SHP77 (cell line): ENCODE results near the gene RIMS1.

Source experiments
- DNase-seq, 2 experiments: peaks; one replicate each; lab custom pipeline; 2025; lab: John Stamatoyannopoulos, UW

RIMS1 gene, protein sequence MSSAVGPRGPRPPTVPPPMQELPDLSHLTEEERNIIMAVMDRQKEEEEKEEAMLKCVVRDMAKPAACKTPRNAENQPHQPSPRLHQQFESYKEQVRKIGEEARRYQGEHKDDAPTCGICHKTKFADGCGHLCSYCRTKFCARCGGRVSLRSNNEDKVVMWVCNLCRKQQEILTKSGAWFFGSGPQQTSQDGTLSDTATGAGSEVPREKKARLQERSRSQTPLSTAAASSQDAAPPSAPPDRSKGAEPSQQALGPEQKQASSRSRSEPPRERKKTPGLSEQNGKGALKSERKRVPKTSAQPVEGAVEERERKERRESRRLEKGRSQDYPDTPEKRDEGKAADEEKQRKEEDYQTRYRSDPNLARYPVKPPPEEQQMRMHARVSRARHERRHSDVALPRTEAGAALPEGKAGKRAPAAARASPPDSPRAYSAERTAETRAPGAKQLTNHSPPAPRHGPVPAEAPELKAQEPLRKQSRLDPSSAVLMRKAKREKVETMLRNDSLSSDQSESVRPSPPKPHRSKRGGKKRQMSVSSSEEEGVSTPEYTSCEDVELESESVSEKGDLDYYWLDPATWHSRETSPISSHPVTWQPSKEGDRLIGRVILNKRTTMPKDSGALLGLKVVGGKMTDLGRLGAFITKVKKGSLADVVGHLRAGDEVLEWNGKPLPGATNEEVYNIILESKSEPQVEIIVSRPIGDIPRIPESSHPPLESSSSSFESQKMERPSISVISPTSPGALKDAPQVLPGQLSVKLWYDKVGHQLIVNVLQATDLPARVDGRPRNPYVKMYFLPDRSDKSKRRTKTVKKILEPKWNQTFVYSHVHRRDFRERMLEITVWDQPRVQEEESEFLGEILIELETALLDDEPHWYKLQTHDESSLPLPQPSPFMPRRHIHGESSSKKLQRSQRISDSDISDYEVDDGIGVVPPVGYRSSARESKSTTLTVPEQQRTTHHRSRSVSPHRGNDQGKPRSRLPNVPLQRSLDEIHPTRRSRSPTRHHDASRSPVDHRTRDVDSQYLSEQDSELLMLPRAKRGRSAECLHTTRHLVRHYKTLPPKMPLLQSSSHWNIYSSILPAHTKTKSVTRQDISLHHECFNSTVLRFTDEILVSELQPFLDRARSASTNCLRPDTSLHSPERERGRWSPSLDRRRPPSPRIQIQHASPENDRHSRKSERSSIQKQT (N-terminal part only)

DNA sequence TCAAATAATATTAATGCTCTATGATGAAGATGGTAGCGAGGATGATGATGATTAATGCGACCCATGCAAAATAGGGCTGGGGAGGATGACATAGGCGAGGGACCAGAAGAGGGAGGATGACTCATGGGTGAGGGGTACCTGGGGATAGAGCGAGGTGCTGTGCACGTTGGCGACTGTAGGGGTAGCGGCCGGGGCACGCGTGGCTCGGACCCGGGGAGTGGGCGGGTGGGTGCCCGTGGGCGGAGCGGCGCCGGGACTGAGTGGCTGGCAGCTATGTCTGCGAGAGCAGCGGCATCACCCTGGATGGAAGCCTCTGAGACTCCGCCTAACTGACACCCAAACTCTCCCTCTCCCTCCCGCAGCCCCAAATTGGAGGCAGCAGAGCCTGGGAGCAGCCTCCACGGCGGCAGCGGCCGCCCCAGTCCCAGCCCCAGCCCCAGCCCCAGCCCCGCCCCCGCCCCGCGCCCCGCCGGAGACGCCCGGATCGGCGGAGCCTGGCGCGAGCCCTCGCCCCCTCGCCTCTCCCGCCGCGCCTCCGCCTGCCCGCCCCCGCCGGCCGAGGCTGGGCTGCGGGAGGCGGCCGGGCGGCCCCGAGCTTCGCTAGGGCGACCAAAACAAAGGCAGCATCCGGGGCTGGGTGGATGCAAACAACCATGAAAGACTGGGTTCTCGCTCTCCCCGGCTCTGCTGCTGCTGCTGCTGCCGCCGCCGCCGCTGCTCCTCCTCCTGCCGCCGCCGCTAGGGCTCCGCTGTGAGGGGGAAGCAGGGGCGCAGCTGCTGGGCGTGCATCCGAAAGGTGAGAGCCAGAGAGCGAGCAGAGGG is at the start of gene RIMS1:
Gene RIMS1 (plus strand): TSS at position 367 of the 822 bp plus-strand sequence. CDS start 474 bp downstream, outside the sequence.
- DNase-seq, result peak; percentile 5 to 33

- DNase-seq, result no peak
Measured at GRCh38 chr6:71851214-71851613, 35.1 kb upstream of the RIMS1 start.

DNA sequence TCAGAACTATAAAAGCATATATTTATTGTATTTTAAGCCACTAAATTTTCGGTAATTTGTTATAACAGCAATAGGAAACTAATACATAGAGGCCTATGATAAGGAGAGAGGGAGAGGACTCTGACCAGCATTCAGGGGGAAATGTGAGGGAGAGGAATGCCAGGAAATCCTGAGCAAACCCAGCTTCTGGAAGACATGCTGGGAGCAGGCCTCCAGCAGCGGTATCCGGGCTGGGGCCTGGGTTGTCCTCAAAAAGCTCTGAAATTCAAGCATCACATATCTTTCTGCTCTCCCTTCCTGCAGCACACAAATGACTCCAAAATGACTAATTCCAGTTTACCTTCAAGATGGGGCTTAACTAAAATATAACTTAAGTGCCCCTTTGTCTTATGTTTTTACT is 33.4 kb upstream of the RIMS1 start:
- no peak for DNase-seq

- DNase-seq, result no peak
Measured at GRCh38 chr6:71855406-71855805, 30.9 kb upstream of the RIMS1 start.

GRCh38 chr6:71879016-71879415 is 7.3 kb upstream of the RIMS1 start:
- no peak for DNase-seq

- no peak for DNase-seq
Measured at GRCh38 chr6:71887006-71887743, 825 bp downstream of the RIMS1 start.

DNA sequence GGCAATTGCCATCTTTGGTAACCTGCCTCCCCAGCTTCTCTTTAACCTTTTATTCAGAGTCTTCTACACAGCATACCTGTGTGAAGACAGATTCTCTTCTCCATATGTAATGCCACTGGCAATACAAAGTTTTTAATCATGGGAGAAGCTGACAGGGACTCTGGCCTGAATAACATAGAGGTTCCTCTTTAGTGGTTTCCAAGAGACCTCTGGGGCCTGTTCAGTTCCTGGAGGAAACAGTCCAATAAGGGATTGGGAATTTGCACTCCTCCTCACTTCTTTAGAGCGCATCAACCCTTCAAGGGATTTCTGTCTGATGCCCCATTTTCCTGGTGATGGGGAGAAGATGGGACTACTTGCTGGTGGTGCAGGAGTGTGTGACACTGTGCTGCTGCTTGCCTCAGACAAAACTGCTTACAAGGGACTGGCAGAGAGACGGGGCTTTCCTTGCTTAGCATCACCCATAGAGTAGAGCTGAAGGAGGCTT is 1.4 kb downstream of the RIMS1 start:
- DNase-seq, result no peak

DNA sequence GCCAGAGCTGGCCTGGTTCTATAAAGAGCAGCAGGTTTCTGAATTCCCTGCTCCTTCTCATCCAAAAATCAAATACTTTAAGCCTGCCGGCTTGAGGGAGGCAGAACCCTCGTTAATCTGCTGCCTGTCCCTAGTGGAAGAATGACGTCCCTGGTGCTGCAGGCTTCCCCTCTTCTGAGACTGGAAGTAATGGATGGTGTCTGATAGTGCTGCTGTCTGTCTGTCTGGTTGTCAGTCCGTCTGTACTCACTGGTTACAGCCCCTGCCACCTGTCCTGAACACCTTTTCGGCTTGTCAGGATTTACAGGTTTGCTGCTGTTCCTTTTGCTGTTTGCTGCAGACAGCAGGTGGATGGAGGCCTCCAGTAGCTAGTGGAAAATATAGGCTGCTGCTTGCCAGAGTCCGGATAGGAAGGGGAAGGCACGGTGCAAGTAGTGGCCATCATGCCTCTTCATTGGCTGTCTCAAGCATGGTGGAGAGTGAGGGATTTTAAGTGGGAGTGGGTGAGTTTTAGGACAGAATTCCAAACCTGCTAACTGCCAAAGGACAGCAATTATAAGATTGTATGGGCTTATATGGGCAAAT is 2.5 kb downstream of the RIMS1 start:
- no peak for DNase-seq

GRCh38 chr6:71889366-71889765 is 3.0 kb downstream of the RIMS1 start:
- DNase-seq, result no peak

- DNase-seq, result no peak
Measured at GRCh38 chr6:71892641-71893040, 6.3 kb downstream of the RIMS1 start.

DNA sequence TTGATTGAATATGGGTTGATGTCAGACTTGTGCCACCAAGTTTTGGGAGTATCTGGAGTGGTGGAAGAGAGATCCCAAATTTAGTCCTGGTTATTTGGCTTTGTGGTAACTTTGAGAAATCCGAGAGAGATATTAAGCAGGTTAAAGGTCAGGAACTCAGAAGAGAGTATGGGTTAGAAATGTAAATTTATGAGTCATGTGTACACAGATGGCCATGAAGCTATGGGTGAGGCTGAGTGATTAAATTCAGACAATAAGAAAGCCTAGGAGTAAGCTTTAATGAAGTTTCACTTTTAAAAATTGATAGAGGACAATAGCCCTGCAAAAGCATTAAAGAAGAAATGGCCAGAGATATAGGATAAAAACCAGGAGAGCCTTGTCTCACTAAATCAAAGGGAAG is 14.3 kb downstream of the RIMS1 start:
- no peak for DNase-seq

DNA sequence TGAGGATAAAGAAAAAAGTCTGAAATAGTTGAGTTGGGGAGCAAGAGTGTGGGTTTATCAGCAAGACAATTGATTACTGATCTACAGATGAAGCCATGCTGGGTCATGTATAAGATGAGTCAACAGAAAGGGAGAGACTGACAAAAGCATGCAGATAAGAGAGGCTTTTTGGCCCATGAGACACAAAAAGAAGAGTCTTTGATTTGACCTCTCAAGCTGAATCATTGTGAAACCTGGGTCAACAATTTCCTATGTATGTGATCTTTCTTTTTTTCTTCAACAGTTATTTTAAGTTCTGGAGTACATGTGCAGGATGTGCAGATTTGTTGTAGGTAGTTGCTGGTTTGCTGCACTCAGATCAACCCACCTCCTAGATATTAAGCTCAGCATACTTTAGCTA is 15.9 kb downstream of the RIMS1 start:
- DNase-seq, result no peak

DNA sequence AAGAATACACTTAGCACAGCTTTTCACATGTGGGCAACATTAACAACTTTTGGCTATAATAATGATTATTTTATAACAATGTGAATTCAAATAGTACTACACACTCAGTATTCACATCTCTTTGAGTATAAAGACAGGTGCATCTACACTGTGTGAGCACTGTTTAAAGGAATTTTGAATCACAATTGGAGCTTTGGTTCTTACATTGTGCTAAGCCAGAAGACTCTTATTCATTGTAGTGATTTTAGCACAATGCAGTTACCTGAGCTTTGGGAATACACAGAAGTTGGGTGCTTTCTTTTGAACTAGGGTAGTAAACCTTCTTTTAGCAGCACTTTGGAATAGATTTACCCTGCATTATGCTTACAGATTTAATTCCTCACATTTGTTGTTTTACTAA is 20.5 kb downstream of the RIMS1 start:
- DNase-seq, result no peak

DNA sequence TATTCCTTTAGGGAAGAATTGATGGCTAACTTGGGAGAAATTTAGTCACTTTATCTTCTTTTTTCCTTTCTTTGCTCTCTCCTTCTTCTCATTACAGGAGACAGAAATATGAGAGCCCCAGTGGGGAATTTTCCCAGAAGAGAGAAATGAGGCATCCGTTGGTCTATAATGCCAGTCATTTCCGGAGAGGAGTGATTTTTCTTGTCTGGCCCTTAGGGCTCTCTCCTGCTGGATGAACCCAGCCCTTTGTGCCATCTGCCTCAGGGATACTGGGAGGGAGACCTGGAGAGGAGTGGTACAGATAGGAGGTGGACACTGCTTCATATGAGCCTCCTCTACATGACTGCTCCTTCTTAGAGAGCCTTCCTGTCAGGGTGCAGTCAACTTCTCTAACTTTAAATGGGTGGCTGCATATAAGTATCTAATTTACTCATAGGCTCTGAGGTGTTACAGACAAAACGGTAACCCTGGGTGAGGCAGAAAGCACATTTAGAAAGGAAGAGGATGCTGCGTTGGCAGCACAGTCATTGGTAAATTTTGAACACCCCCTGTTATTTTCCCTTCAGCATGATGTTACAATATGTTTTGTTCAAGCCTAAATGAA is 21.9 kb downstream of the RIMS1 start:
- no peak for DNase-seq

- no peak for DNase-seq
Measured at GRCh38 chr6:71913444-71914234, 27.3 kb downstream of the RIMS1 start.

DNA sequence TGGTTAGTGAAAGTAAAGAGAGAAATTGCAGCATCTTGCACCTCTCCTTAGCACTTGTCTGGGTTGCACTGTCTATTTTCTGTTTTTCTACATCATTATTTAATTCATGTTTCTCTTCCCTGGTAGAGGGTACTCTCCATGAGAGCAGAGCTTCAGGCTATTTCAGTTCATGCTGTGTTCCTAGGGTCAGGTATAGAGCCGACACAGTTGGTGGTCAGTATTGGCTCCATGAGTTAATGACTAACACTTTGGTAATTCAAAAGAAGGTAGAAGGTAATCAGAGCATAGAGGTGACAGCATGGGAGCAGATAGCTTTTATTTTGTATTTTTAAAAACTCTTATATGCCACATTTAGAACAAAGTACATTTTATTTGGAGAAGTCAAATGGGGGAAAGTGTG is 42.7 kb downstream of the RIMS1 start:
- no peak for DNase-seq

- no peak for DNase-seq
Measured at GRCh38 chr6:71933881-71934280, 47.5 kb downstream of the RIMS1 start.

DNA sequence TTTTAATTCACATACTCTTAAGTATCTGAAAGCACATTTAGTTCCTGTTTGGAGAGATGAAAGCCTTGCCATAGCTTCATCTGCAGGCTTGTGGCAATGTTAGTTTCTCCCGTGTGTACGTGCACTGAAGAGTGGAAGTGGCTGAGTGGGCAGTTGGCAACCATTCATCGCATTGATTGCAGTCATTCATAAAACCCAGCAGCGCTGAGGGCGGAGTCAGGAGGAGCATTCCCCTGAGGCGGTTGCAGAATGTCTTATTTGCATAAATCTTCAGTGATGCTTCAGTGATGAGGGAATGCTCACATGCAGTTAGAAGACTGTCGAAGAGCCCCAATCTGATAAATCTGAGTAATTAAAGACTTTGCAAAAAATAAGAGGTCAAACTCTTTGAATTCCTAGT is 79.1 kb downstream of the RIMS1 start:
- no peak for DNase-seq

DNA sequence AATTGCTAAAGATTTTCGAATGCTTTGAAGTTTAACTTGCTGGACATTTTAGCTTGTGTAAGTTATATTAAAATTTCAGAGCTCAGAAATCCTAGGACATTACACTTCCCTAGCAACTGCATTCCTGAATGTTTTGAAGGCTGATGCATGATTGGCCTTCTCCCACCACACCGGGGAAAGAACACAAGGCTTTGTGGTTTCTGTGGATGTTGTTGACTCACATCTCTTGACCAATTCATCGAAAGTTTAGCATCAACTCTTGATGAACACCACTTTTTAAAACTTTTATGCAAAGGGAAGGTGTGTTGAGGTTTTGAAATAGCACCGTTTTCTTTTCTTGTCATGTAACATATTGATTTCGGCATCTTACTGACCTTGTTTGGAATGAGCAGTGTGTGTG is 81.1 kb downstream of the RIMS1 start:
- no peak for DNase-seq
